Lung (tissue), 12 donors: ENCODE measurements around the gene B3GALT6. TPM values are rescaled to one million over a fixed set of nuclear protein-coding genes. Genes with fewer than 3 reads are reported as not detected.

ENCODE experiments used
- ATAC-seq: fragments of 200-7000 bp; cut with Tn5 transposase; one replicate; pipeline ENCODE4 v1.9.1; 2020; ENCODE audit warnings: moderate number of reproducible peaks; ENCODE audit not compliant: insufficient read depth, low FRiP score
- DNase-seq, 3 donors: peaks; one replicate each; pipeline ENCODE4 v3.0.0-alpha.2; 2013 to 2017
- H3K27ac ChIP-seq, 2 donors: one replicate each; pipeline ENCODE4 v1.5.1; 2013; ENCODE audit warnings: mild to moderate bottlenecking in 2 of 2, moderate library complexity in 2 of 2, control low read depth in 1 of 2, inconsistent platforms in 1 of 2, low read depth in 1 of 2, low read length in 1 of 2
- H3K27me3 ChIP-seq, 3 donors: one replicate each; pipeline ENCODE4 v1.5.1; 2013; ENCODE audit warnings: low read length in 2 of 3; ENCODE audit not compliant: control insufficient read depth in 3 of 3, insufficient read depth in 3 of 3
- H3K36me3 ChIP-seq, 4 donors: one replicate each; pipeline ENCODE4 v1.5.1; 2013; ENCODE audit warnings: low read length in 4 of 4, mild to moderate bottlenecking in 1 of 4, moderate library complexity in 1 of 4; ENCODE audit not compliant: control insufficient read depth in 4 of 4, insufficient read depth in 4 of 4
- H3K4me1 ChIP-seq, 5 donors: one replicate each; pipeline ENCODE4 v1.5.1; 2013; ENCODE audit warnings: low read length in 5 of 5, mild to moderate bottlenecking in 2 of 5, moderate library complexity in 1 of 5; ENCODE audit not compliant: control insufficient read depth in 5 of 5, insufficient read depth in 5 of 5
- H3K4me3 ChIP-seq: one replicate; pipeline ENCODE4 v1.5.1; 2013; ENCODE audit warnings: mild to moderate bottlenecking, control low read depth, moderate library complexity
- H3K9ac ChIP-seq, 2 donors: one replicate each; pipeline ENCODE4 v1.5.1; 2013; ENCODE audit warnings: low read length in 2 of 2, control low read depth in 1 of 2; ENCODE audit not compliant: insufficient read depth in 1 of 2
- H3K9me3 ChIP-seq, 4 donors: one replicate each; pipeline ENCODE4 v1.5.1; 2013; ENCODE audit warnings: low read length in 3 of 4, mild to moderate bottlenecking in 1 of 4, moderate library complexity in 1 of 4; ENCODE audit not compliant: control insufficient read depth in 4 of 4, insufficient read depth in 3 of 4
- CTCF ChIP-seq: IDR thresholded peaks from 2 replicates; pipeline ENCODE4 v1.5.1; 2012; ENCODE audit warnings: mild to moderate bottlenecking; ENCODE audit errors: control extremely low read depth, extremely low read depth
- WGBS, 2 donors: extraction: QIAGEN DNeasy Blood & Tissue Kit; methylation state at CpG; one replicate each; pipeline ENCODE4 v1.1.7; 2013; 5-methylcytosine and 5-hydroxymethylcytosine counted together
- polyA plus RNA-seq, 2 donors: library from polyadenylated mRNA; stranded (reverse); fragments of 200-250 nt; gene quantifications; one replicate each; pipeline ENCODE4 v1.2.1, GENCODE V29; 2013
- total RNA-seq, 2 donors: library from RNA; depleted of rRNA in 1 of 2; stranded (reverse); fragments of >200 nt in 1 of 2; gene quantifications; one replicate each; pipeline ENCODE4 v1.2.1, GENCODE V29; 2014 to 2021
- donor health status: control.
- donor health status: control.
- donor health status: Bipolar disorder and iron deficiency.
- donor health status: healthy.
- donor health status: DM: yes; HTN: yes; CAD: no.

Gene B3GALT6
- total and polyA plus RNA-seq, 4 donors, result 7.0 to 28.3 (median 15.8) TPM

- no peak overlapping the region for H3K9ac ChIP-seq
- TF ChIP-seq CTCF, result no peak
- no peak for DNase-seq
- H3K4me3 ChIP-seq, result no peak overlapping the region
- peaks cover 0 to 6% (median 0%) of the 10 kb centered on the region in 4 donors for H3K9me3 ChIP-seq
- WGBS, 2 donors, result 62 to 67% methylated on average over 19 to 23 of the region's 23 CpGs
- H3K4me1 ChIP-seq, result peaks cover 0 to 9% (median 0%) of the 10 kb centered on the region in 5 donors
- H3K36me3 ChIP-seq, result no peaks in the 10 kb centered on the region
- no peak for ATAC-seq
- no peak overlapping the region for H3K27ac ChIP-seq
- H3K27me3 ChIP-seq, result peaks cover 0 to 32% (median 10%) of the 10 kb centered on the region in 3 donors
These were observed 9.0 kb downstream of the B3GALT6 start for GRCh38 chr1:1240822-1241587.

- Histone ChIP-seq H3K36me3 (no peaks in the 10 kb centered on the region), H3K4me1 (peaks cover 0 to 11% (median 0%) of the 10 kb centered on the region in 5 donors), H3K27me3 (peaks cover 0 to 33% (median 14%) of the 10 kb centered on the region in 3 donors), H3K9me3 (peaks cover 0 to 6% (median 0%) of the 10 kb centered on the region in 4 donors), H3K9ac (no peak overlapping the region), H3K27ac (no peak overlapping the region), H3K4me3 (no peak overlapping the region)
- WGBS, 2 donors, result 91 to 92% methylated on average over 26 of the region's 26 CpGs
- no peak for TF ChIP-seq CTCF
- ATAC-seq (no peak), DNase-seq (no peak)
These were observed 9.7 kb downstream of the B3GALT6 start for GRCh38 chr1:1241588-1242219.

DNA sequence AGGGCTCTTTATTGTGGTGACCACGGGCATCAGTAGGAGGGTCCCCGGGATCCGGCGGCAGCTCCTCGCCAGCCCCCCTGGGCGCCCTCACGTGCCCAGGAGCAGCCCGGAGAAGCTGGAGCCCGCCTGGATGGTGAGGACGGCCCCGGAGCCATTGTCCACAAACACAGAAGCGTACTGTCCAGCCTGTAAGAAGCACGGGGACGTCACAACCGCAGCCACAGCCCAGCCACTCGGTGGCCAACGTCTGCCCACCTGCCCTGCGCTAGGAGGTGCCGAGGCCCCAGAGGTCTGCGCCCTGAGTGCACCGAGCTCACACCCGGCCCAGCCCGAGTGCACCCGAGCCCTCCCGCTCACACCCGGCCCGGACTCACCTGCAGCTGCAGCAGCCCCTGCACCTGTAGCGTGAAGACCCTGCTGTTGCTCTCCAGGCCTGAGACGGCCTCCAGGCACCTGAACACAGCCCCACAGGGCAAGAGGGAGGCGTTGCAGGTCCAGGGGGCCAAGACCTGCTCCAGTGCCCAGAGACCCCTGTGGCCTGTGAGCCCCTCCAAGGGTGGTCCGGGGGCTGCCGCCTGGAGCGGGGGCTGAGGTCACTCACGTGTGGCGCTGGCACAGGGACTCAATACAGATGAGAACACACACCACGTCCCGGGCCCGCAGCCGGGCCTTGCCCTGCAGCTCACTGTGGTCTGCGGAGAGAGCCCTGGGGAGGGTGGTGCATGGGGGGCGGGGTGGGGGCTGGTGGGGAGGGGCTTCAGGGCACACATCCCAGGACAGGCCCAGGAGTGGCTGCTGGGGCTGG lies 10.6 kb downstream of the B3GALT6 start:
- 92% methylated on average over 41 of the region's 41 CpGs for WGBS, 2 donors
- no peak for ATAC-seq
- Histone ChIP-seq H3K4me3 (no peak overlapping the region), H3K27ac (no peak overlapping the region), H3K4me1 (peaks cover 0 to 5% (median 0%) of the 10 kb centered on the region in 5 donors), H3K9ac (no peak overlapping the region), H3K27me3 (peaks cover 6 to 32% (median 24%) of the 10 kb centered on the region in 3 donors), H3K9me3 (peaks cover 0 to 7% (median 0%) of the 10 kb centered on the region in 4 donors), H3K36me3 (no peaks in the 10 kb centered on the region)
- no peak for TF ChIP-seq CTCF
- DNase-seq, result no peak
